ENCODE measurements around the gene LRCH3.
A peak's percentile ranks its signal among the peaks of the same experiment; 100 is the strongest.
"Not testable (repeated sequence)": the region's sequence is repeated elsewhere in the genome, so short reads cannot be mapped to it uniquely, and the experiment has no call there.

The LRCH3 gene

DNA sequence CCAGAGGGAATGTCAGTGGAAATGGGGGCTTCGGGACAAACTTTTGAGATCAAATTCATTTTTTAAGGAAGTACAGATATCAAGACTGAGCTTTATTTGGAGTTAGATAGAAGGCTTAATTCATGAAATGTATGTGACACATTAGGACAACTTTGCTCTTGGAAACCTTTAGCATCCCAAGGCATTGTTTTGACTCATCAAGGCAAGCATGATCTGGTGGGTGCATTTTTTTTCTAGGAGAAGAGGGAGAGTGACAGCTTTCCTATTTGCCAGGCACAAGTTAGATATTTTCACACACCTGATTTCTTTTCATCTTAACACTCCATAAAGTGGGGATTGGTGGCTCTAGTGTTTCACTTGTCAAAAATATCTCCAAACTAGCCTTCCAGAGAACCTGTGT lies 97.5 kb downstream of the LRCH3 start:
- no peak for DNase-seq

DNA sequence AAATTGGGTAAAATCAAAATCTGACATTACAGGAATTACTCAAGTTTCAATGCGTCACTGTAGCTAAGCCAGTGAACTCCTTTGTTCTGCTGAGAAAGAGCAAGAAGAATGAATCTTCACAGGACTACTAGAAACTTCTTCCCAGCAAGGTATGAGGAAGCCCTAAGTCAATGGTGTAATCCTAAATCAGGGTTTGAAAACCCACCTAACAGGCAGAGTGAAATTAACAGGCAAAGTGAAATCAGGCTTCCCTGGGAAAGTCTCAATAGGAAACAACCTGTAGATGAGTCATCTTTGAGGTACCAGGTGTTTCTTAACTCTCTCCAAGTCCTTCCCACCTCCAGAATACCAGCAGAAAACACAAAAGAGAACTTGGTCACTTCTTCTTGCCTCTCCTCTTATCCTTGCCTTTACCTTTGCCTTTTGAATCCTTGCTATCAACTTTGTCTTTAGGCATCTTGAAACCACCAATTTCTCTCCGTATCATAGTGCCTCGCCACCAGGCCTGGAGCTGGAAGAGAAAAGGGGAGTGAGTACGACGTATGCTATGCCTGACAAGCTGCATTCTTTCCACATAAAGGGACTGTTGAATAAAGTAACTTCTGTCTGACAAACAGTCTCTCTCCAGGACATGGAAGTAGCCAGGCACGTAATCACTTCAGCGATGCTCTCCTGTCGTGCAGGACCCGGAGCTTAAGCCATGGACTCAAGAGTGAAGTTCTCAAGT lies 98.3 kb downstream of the LRCH3 start:
- DNase-seq, result no peak

DNA sequence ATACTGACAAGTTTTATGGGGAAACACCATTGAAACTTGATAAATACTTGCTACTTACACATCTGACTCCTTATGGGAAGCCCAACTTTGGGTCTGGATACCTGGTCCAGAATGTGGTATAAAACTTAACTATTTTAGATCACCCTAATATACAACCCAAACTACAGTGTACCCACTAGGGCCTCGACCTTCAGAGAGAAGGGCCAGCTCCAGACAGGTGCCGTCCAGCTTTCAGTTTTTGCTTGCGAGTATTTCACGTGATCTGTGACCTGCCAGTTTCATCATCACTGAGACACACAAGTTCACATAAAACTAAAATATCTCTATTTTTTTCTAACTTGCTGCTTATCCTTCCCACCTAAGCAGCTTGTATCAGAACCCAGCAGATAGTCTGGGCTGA lies 99.6 kb downstream of the LRCH3 start:
- no peak for DNase-seq

DNA sequence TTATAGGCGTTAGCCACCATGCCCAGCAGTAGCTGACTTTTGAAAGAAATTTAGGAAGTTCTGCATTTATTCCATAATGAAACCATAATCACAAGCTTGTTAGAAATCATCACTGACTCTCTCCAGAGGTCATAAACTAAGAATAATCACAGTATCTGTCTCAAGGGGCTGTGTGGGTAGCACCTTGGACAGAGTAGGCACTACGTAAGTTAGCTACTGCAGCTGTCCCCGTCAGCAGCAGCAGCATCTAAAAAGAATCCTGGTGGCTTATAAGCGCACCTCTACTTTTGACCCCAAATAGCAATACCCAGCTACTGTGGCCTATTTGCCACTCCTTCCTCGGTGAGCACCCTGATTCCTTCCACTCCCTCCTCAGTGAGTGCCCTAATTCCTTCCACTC lies 101.1 kb downstream of the LRCH3 start:
- no peak for DNase-seq

- no peak for DNase-seq
Measured at GRCh38 chr3:197896421-197896820, 105.4 kb downstream of the LRCH3 start.

DNA sequence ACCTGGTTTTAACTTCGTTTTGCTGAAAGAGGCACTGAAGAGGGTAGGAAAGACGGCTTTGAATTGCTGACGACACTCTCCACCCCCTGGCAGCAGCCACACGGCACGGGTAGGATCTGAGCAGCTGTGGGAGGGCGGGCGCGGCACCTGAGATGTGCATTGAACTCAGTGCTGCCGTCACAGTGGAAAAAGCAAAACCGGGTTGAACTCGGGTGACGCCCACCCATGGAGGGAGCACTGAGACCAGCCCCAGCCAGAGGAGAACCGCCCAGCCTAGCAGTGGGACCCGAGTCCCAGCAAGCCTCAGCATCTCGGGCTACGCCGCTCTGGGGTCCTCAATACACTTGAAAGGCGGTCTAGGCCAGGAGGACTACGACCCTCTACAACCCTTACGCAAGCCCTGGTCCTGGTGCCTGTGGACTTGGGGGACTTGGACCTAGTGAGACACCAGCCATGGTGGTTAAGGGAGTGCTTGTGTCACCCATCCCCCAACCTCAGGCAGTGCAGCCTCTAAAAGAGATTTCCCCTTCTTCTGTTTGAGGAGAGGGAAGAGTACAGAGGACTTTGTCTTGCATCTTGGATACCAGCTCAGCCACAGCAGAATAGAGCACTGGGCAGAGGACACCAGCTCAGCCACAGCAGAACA lies 108.9 kb downstream of the LRCH3 start:
- DNase-seq, result no peak

DNA sequence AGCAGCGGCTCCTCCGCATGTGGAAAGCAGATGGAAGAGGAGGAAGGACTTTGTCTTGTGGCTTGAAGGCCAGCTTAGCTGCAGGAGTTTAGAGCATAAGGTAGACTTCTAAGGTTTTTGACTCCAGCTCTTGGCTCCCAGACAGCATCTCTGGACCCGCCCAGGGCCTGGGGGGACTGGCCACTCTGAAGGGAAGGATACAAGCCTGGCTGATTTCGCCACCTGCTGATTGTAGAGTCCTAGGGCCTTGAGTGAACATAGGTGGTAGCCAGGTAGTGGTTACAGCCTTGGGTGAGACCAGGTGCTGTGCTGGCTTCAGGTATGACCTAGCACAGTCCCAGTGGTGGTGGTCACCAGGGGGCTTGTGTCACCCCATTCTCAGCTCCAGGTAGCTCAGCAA lies 110.6 kb downstream of the LRCH3 start:
- no peak for DNase-seq

GRCh38 chr3:197906023-197906849 lies 115.2 kb downstream of the LRCH3 start:
- DNase-seq, result peak; percentile 49 to 68

DNA sequence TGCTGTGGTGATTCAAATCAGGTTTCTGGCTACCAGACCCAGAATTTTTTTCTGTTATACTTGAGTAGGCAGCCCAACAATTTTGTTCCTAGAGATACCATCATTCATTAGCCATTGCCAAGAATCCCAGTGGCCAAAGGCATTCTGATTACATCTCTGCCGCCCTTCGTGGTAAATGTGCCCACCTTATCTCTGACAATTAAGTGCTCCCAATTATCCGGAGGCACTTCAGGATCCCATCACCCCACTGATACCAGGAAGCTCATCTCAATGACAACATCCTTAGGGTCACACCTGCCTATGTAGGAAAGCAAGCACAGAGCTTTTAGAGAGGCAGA lies 115.8 kb downstream of the LRCH3 start:
- DNase-seq, result no peak

DNA sequence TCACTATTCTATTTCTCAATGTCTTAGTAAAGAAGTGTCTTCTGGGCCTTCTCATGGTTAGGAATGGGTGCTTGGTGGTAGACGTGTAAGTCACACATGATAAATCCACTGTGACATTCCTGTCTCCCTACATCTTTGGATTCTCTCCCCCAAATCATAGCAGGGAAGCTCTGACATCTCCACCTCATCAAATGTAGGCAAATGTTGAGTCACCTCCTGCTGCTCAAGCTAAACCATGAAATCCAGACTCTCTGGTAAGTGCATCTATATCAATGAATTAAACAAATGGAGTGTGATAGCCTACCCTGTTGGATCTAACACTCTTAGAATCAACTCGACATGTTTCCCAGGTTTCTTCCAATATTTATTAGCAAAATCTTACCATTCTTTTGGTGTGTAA lies 116.1 kb downstream of the LRCH3 start:
- no peak for DNase-seq

DNA sequence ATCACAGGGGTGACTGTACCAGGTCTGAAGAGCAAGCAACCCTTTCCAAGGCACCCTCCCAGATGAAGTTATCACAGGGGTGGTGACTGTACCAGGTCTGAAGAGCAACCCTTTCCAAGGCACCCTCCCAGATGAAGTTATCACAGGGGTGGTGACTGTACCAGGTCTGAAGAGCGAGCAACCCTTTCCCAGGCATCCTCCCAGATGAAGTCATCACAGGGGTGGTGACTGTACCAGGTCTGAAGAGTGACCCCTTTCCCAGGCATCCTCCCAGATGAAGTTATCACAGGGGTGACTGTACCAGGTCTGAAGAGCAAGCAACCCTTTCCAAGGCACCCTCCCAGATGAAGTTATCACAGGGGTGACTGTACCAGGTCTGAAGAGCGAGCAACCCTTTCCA lies 117.5 kb downstream of the LRCH3 start:
- not testable (repeated sequence) for DNase-seq

GRCh38 chr3:197908957-197909701 lies 118.1 kb downstream of the LRCH3 start:
- DNase-seq, result no peak

DNA sequence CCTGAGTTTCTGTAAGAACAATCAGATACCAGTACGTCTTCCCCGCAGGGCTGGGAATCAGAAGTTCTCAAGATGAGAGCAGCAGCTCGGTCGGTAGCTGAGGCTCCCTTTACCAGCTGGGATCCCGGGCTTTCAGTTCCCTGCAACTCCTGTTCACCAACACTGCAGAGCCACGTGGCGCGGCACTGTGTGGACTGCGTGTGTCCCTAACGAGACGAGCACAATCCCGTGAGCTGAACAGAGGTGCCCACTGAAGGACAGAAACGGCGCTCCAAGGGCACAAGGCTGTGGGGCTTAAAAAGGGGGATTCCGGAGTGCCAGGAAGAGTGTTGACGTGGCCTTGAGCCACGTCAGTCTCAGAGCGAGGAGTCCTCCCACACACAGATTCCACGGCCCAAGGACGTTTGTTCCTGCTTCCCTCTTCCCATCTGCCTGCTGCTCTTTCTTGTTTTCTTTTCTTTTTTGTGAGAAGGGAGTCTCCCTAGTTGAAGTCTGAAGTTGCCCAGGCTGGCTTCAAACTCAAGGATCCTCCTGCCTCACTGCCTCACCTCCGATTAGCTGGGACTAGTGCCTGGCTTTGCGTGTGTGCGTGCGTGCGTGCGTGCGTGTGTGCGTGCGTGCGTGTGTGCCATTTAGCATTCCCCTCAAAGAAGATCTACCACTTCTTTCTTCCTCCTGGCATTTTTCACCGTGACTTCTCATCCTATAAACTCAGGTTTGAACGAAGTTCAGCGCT lies 121.9 kb downstream of the LRCH3 start:
- DNase-seq, result no peak

DNA sequence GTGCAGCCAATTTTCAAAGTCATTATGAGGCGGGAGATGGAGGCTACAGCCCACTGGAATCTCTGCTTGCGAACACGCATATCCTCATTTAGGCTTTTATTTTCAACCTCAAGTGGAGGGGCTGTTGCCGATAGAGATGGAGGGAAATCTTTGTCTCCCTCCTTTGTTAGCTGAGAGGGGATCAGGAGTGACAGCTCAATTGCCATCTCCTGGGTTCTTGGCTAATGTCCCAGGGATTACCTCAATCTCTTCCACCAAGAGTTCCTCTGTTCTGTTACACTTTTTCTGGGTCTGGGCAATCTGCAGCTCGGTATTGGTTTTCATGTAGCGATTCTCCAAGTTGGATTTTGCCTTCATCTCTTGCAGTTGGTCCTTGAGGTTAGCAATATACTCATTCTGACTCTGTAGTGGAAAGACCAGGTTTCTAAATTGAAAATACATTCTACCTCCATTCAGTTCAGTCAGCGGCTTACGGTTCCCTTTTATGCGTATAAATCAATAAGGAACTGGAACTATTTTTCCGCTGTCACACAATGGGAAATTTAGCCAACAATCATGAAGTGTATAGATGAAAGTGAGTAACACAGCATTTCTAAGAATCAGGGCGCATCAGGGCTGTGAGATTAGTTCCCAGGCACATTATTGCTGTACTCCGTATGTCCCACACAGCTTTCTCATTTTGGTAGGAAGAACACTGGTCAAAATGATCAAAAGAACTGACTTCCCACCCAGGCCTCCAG lies 122.8 kb downstream of the LRCH3 start:
- no peak for DNase-seq

- DNase-seq, result not testable (repeated sequence)
Measured at GRCh38 chr3:197921429-197922275, 130.6 kb downstream of the LRCH3 start.

- DNase-seq, result no peak
Measured at GRCh38 chr3:197926418-197926817, 135.4 kb downstream of the LRCH3 start.

GRCh38 chr3:197927578-197927977 lies 136.5 kb downstream of the LRCH3 start:
- DNase-seq, result not testable (repeated sequence)

DNA sequence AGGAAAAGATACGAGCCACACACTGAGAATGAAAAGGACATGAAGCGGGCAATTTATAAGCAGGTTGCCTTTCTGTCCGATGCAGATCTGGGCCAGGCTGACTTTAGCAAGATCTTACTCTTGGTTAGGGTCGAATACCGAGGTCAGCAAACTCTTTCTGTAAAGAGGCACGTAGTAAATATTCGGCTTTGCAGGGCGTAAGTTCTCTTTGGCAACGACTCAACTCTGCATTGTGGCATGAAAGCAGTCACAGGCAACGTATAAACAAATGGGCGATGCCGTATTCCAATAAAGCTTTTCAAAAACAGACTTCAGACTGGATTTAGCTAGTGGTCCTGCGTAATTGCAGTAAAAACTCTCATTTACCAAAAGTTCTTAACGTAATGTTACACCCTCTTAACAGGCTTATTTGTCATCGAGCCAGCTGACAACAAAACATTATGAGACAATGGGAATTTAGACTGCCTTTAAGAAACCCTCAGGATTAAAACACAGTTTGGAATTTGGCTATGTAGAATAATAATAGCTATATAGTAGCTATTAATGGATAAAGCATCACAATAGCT lies 145.8 kb downstream of the LRCH3 start:
- no peak for DNase-seq

Measured in NCI-H1930 (cell line).